LNCAP (cell line): ENCODE data around the gene HORMAD1.

Source experiments
- TF ChIP-seq, protein P1 (sequence below): fragments of 450-650 bp; IDR thresholded peaks from 2 replicates; pipeline ENCODE4 v1.5.1; 2017; ENCODE audit warnings: mild to moderate bottlenecking

Gene HORMAD1

DNA sequence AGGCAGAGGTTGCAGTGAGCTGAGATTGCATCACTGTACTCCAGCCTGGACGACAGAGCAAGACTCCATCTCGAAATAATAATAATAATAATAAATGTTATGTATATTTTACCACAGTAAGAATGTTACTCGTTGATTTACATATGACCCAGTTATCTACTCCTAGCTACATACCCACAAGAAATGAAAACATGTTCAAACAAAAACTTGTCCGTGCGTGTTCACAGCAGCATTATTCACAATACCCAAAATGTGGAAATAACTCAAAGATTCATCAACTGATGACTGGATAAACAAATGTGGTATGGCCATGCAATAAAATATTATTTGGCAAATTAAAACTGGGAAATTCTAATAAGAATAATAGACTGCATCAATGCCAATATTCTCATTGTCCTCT is 59.5 kb downstream of the HORMAD1 start:
- TF ChIP-seq, protein P1, sequence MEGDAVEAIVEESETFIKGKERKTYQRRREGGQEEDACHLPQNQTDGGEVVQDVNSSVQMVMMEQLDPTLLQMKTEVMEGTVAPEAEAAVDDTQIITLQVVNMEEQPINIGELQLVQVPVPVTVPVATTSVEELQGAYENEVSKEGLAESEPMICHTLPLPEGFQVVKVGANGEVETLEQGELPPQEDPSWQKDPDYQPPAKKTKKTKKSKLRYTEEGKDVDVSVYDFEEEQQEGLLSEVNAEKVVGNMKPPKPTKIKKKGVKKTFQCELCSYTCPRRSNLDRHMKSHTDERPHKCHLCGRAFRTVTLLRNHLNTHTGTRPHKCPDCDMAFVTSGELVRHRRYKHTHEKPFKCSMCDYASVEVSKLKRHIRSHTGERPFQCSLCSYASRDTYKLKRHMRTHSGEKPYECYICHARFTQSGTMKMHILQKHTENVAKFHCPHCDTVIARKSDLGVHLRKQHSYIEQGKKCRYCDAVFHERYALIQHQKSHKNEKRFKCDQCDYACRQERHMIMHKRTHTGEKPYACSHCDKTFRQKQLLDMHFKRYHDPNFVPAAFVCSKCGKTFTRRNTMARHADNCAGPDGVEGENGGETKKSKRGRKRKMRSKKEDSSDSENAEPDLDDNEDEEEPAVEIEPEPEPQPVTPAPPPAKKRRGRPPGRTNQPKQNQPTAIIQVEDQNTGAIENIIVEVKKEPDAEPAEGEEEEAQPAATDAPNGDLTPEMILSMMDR, result no peak

- TF ChIP-seq, protein P1, result no peak
Observed at GRCh38 chr1:150660584-150660983, 60.1 kb downstream of the HORMAD1 start.

- TF ChIP-seq, protein P1, result no peak
Observed at GRCh38 chr1:150650193-150650592, 70.5 kb downstream of the HORMAD1 start.

DNA sequence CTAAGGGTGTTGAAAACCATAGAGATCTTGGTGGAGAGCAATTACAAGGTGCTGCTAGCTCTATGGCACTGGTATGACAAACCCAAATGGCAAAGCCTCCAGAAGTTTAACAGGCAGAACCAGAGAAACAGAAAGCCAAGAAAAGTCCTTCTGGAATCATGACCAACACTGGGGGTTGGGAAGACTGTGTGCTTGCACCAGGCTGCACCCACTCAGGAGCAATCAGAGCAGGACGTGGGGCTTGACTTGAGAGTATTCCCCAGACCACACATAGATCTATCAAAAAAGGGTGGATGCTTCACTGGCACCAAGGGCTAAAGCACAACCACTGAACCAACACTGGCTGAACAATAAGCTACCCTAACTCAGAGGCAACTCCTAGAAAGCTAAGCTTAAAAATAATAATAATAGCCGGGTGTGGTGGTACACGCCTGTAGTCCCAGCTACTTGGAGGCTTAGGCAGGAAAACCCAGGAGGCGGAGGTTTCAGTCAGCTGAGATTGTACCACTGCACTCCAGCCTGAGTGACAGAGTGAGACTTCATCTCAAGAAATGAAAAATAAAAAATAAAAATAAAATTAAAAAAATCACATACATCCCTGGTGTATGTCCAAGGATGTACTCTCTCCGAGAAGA is 71.1 kb downstream of the HORMAD1 start:
- TF ChIP-seq, protein P1, result no peak
